Central memory CD8-positive, alpha-beta T cell (primary cell): Measurements from ENCODE around the gene APBB1IP.
"Not testable (repeated sequence)": the region's sequence is repeated elsewhere in the genome, so short reads cannot be mapped to it uniquely, and the experiment has no call there.

Experiments
- ATAC-seq: fragments of 150-1000 bp; cut with Tn5 transposase; replicated peaks from 2 replicates; pipeline ENCODE4 v1.10.0; 2022; ENCODE audit warnings: mild to moderate bottlenecking, moderate FRiP score, moderate number of reproducible peaks; ENCODE audit not compliant: poor library complexity, severe bottlenecking; ENCODE audit errors: extremely low read depth
- DNase-seq, 2 donors: peaks; one replicate each; pipeline ENCODE4 v3.0.0; 2021; ENCODE audit warnings: low spot score in 2 of 2
- H3K27ac Mint-ChIP-seq: one replicate; pipeline ENCODE4 v1.8.0; 2022; ENCODE audit warnings: low read depth, mild to moderate bottlenecking, moderate library complexity, mixed read lengths
- H3K27me3 Mint-ChIP-seq: one replicate; pipeline ENCODE4 v1.8.0; 2022; ENCODE audit warnings: mixed read lengths
- H3K36me3 Mint-ChIP-seq: one replicate; pipeline ENCODE4 v1.8.0; 2022; ENCODE audit warnings: mild to moderate bottlenecking, moderate library complexity, mixed read lengths; ENCODE audit not compliant: insufficient read depth
- H3K4me1 Mint-ChIP-seq: one replicate; pipeline ENCODE4 v1.8.0; 2022; ENCODE audit warnings: mixed read lengths
- H3K4me3 Mint-ChIP-seq: one replicate; pipeline ENCODE4 v1.8.0; 2022; ENCODE audit warnings: mild to moderate bottlenecking, moderate library complexity, mixed read lengths
- H3K9me3 Mint-ChIP-seq: one replicate; pipeline ENCODE4 v1.8.0; 2022; ENCODE audit warnings: mixed read lengths

The APBB1IP gene

GRCh38 chr10:26437637-26438461 is at the start of gene APBB1IP:
Gene APBB1IP (plus strand): TSS chr10:26438341. CDS start chr10:26492327, 53,986 bp downstream.
- Mint-ChIP-seq H3K9me3 (no peaks in the 10 kb centered on the region), H3K27ac (peak within 1 kb of the TSS; percentile 88), H3K4me1 (peaks cover 48% of the 10 kb centered on the region)

DNA sequence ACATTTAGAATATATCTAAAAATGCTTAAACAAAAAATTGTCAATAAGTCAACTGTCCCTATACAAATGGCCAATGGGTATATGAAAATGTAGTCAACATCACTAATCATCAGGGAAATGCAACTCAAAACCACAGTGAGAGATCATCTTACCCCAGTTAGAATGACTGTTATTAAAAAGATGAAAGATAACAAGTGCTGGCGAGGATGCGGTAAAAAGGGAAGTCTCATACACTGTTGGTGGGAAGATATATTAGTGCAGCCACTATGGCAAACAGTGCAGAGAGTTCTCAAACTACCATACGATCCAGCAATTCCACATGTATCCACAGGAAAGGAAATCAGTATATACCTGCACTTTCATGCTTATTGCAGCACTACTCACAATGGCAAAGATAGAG is 48.6 kb upstream of the APBB1IP start:
- H3K4me1 Mint-ChIP-seq = no peaks in the 10 kb centered on the region
- no peak for ATAC-seq

More at GRCh38 chr10:26437637-26438461, at the start of gene APBB1IP:
- peak within 1 kb of the TSS; percentile 90 for H3K4me3 Mint-ChIP-seq
- peak; percentile 32 to 39 for DNase-seq
- H3K36me3 Mint-ChIP-seq = peaks cover 12% of the 10 kb centered on the region
- no peaks in the 10 kb centered on the region for H3K27me3 Mint-ChIP-seq
- ATAC-seq = peak; percentile 49

DNA sequence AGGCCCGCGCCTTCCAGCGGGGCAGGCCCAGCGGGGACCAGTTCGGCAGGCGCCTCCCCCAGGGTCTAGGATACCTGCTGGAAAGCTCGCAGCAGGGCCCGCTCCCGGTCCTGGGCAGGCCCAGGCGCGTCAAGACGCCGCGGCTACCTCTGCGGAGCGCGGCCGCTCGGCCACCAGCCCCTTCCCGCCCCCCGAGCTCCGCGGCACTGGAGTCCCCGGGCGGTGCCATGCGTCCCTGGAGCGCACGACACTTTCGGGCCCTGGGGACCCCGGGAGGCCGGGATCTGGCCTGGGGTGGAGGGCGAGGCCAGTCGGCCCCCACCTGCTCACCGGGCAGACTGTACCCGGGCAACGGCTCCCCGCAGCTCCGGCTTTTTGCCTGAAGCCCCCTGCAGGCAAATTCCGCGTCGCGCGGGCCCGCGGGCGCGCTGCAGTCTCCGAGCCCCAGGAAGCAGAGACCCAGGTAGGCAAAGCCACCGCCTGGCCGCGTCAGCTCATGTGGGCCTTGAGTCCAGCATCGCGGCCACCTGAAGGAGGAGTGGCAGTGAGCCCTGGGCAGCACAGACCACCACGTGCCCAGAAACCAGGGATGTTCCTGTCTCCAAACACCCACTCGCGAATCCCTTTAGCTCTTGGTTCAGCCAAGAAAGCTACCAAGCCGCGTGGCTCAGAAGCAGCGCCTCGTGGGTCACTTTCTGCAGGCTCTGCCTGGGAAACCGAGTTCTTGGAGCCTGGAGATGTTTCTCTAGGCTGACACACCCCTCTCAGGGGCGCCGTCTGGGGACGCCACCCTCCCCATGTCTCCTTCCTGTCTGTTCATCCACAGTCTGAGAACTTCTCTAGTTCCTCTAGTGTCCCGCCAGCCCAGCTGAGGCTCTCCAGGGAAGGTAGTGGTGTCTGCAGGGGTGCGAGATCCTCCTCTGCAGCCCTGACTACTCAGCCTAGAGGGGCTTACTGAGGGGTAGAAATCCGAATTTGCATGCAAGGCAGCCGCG is 46.1 kb upstream of the APBB1IP start:
- Mint-ChIP-seq H3K9me3 (peaks cover 5% of the 10 kb centered on the region), H3K27me3 (peaks cover 9% of the 10 kb centered on the region), H3K4me3 (no peak overlapping the region), H3K27ac (no peak overlapping the region), H3K4me1 (no peaks in the 10 kb centered on the region), H3K36me3 (peaks cover 2% of the 10 kb centered on the region)
- DNase-seq (no peak), ATAC-seq (no peak)

More for the DNA sequence above, 48.6 kb upstream of the APBB1IP start:
- DNase-seq = no peak
- H3K4me3 Mint-ChIP-seq = no peak overlapping the region
- peaks cover 5% of the 10 kb centered on the region for H3K9me3 Mint-ChIP-seq
- H3K27ac Mint-ChIP-seq = no peak overlapping the region
- H3K36me3 Mint-ChIP-seq = peaks cover 2% of the 10 kb centered on the region
- peaks cover 9% of the 10 kb centered on the region for H3K27me3 Mint-ChIP-seq

- not testable (repeated sequence) for H3K4me3 Mint-ChIP-seq, ATAC-seq, H3K9me3 Mint-ChIP-seq, H3K36me3 Mint-ChIP-seq, DNase-seq, H3K27ac Mint-ChIP-seq, H3K27me3 Mint-ChIP-seq, H3K4me1 Mint-ChIP-seq
These were observed 39.8 kb upstream of the APBB1IP start for GRCh38 chr10:26398353-26398752.

DNA sequence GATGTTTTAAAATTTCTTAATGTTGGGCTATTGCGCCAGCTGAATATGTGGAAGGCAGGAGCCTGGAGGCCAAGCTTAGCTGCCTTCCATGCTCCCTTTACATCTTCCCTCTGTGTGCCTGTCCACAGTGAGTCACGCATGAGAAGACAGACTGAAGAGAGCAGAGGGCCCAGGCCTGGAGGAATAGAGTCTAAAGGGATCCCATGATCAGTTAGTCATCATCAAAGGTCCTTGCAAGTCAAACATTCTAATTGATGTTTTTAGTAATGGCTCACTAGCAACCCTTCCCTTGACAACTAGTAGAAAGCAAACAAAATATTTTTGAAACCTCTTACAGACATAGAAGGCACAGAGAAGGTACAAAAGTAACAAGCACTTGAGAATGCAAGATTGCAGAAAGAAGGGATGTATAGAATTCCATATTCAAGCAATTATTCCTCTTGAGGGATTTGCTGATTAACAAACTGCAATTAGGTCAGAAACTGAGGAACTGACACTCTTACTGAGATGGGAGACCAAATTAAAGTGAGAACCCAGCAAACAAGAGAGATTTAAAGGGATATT is 30.7 kb upstream of the APBB1IP start:
- ATAC-seq (no peak), DNase-seq (no peak)
- no peaks in the 10 kb centered on the region for H3K4me1 Mint-ChIP-seq
- H3K36me3 Mint-ChIP-seq = no peaks in the 10 kb centered on the region
- H3K27ac Mint-ChIP-seq = no peak overlapping the region
- H3K9me3 Mint-ChIP-seq = no peaks in the 10 kb centered on the region
- no peak overlapping the region for H3K4me3 Mint-ChIP-seq
- no peaks in the 10 kb centered on the region for H3K27me3 Mint-ChIP-seq

DNA sequence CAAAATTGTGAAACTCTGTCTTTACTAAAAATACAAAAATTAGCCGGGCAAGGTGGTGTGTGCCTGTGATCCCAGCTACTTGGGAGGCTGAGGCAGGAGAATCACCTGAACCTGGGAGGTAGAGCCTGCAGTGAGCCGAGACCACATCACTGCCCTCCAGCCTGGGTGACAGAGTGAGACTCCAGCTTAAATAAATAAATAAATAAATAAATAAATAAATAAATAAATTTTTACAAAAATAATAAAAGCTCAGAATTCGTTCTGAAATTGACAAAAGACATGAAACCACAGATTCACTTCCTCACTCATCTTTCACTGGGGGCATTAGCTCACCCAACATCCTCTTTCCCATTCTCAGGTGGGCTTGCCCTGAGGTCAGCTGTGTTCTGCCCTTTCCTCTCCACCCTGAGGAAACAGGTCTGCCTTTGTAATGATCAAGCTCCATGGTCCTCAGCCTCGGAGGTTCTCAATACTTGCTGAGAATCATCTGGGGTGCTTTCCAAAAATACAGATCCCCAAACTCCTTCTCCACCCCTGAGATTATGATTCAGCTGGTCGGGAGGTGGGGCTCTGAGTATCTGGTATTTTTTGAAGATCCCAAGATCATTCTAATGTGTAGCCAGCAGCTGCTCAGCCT is 29.2 kb upstream of the APBB1IP start:
- ATAC-seq = no peak

DNA sequence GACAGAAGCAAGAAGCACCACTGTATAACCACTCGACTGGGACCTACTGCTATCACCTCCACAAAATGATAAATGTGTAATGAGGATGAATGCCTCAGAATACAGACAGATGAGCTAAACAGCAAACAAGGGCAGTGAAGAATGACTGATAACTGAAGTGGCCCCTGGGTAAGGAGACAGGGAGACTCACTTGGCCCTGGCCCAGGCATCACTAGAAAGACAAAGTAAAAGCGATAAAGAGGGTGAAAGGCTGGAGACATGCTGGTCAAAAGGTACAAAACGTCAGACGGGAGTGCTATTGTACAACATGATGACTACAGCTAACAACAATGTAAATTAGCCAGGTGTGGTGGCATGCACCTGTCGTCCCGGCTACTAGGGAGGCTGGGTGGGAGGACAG is 27.8 kb upstream of the APBB1IP start:
- Mint-ChIP-seq H3K4me3 (no peak overlapping the region), H3K27ac (no peak overlapping the region), H3K36me3 (no peaks in the 10 kb centered on the region), H3K4me1 (no peaks in the 10 kb centered on the region), H3K27me3 (no peaks in the 10 kb centered on the region), H3K9me3 (no peaks in the 10 kb centered on the region)
- DNase-seq = no peak
- no peak for ATAC-seq

More for the DNA sequence above, 29.2 kb upstream of the APBB1IP start:
- Mint-ChIP-seq H3K4me3 (no peak overlapping the region), H3K4me1 (no peaks in the 10 kb centered on the region), H3K27ac (no peak overlapping the region), H3K36me3 (no peaks in the 10 kb centered on the region), H3K27me3 (no peaks in the 10 kb centered on the region), H3K9me3 (no peaks in the 10 kb centered on the region)
- DNase-seq = no peak

DNA sequence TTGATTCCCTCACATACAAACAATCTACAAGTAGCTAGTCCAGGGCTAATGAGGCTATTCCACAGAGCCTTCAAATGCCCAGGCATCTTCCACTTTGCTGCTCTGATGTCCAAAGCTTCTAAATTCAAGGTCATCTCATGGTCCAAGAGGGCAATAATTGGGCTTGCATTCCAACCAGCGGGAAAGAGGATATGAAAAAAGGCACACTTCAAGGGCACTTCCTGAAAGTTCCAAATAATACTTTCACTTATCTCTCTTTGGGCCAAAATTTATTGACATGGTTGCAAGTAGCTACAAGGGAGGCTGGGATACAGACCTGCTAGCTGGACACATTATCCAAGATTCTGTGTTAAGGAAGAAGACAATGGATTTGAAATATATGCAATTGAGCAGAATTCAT is 25.2 kb upstream of the APBB1IP start:
- H3K4me3 Mint-ChIP-seq = no peak overlapping the region
- no peak overlapping the region for H3K27ac Mint-ChIP-seq
- H3K27me3 Mint-ChIP-seq = no peaks in the 10 kb centered on the region

GRCh38 chr10:26413375-26413774 is 24.8 kb upstream of the APBB1IP start:
- no peak overlapping the region for H3K4me3 Mint-ChIP-seq
- ATAC-seq (no peak), DNase-seq (no peak)
- no peaks in the 10 kb centered on the region for H3K27me3 Mint-ChIP-seq
- no peaks in the 10 kb centered on the region for H3K4me1 Mint-ChIP-seq
- no peaks in the 10 kb centered on the region for H3K9me3 Mint-ChIP-seq
- no peak overlapping the region for H3K27ac Mint-ChIP-seq
- no peaks in the 10 kb centered on the region for H3K36me3 Mint-ChIP-seq

More for the DNA sequence above, 25.2 kb upstream of the APBB1IP start:
- H3K9me3 Mint-ChIP-seq = no peaks in the 10 kb centered on the region
- DNase-seq (no peak), ATAC-seq (no peak)
- H3K4me1 Mint-ChIP-seq = no peaks in the 10 kb centered on the region
- H3K36me3 Mint-ChIP-seq = no peaks in the 10 kb centered on the region

DNA sequence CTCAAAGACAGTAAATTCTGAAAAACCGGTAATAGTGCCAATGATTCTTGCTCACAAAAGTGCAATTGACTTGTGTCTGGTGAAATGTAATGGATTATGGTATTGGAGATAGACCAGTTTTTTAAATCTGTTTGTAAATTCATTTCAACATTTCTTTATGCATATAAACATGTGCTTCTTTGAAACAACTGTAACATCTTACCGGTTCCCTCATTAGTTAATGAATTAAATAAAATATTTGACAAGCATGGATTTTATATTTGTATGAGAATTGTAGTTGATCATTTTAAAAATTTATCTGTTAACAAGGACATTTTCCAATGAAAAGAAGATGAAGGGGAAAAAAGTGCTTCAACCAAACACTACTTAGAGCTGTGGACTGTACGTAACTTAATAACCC is 21.0 kb upstream of the APBB1IP start:
- no peaks in the 10 kb centered on the region for H3K36me3 Mint-ChIP-seq
- no peak for ATAC-seq
- no peaks in the 10 kb centered on the region for H3K27me3 Mint-ChIP-seq
- no peak overlapping the region for H3K4me3 Mint-ChIP-seq
- DNase-seq = no peak
- no peak overlapping the region for H3K27ac Mint-ChIP-seq
- no peaks in the 10 kb centered on the region for H3K4me1 Mint-ChIP-seq
- H3K9me3 Mint-ChIP-seq = no peaks in the 10 kb centered on the region

DNA sequence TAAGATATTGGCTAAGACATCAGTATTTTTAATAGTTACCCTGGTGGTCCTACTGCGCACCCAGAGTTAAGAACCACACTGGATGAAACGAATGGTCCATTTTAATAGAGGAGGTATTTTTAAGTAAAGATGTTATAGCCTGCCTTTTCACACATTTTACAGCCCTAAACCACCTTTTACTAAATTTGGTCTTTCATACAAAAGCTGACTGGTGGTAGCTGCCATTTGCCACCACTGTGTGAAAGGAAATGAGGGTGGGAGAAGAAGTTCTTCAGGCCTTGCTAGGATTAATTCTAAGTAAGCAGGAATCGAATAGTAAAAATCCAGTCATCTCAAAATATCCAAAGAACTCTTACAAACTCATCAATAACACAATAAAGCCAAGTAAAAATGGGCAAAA is 15.2 kb upstream of the APBB1IP start:
- Mint-ChIP-seq H3K9me3 (no peaks in the 10 kb centered on the region), H3K36me3 (no peaks in the 10 kb centered on the region), H3K27ac (no peak overlapping the region), H3K4me3 (no peak overlapping the region), H3K27me3 (no peaks in the 10 kb centered on the region), H3K4me1 (peaks cover 4% of the 10 kb centered on the region)
- no peak for DNase-seq
- ATAC-seq = no peak

DNA sequence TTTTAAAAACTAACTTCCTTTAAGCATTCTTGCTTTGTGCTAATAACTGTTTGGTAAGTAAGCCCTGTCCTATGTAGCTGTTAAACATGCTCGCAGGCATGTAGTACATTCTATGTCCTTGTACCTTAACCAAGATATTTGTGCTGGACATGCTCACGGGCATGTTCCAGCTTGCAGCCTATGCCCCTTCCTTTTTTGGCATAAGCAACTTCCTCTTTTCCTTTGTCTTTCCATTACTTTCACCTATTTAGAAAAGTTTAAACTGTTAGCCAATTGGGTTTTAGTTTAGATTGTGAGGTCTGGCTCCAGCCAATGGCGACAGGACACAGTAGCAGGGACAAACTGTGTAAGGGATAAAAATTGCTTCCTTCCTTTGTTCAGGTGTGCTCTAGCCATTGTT is 14.4 kb upstream of the APBB1IP start:
- Mint-ChIP-seq H3K4me1 (peaks cover 4% of the 10 kb centered on the region), H3K36me3 (no peaks in the 10 kb centered on the region), H3K27me3 (no peaks in the 10 kb centered on the region), H3K9me3 (no peaks in the 10 kb centered on the region), H3K27ac (no peak overlapping the region), H3K4me3 (no peak overlapping the region)
- ATAC-seq (no peak), DNase-seq (no peak)
